NCI-H460 (cell line): ENCODE results near the gene ATP6V1B1. TPM values are rescaled to one million over a fixed set of nuclear protein-coding genes. Genes with fewer than 3 reads are reported as not detected.

Source experiments
- DNase-seq: peaks from one replicate; pipeline ENCODE4 v3.0.0-alpha.2; 2016; ENCODE audit warnings: low read depth; ENCODE audit errors: extremely low read depth
- total RNA-seq: library from RNA; depleted of rRNA; stranded (reverse); fragments of >200 nt; shearing (Covaris generic); gene quantifications from 2 replicates; pipeline ENCODE4 v1.2.3, GENCODE V29; 2014

Gene ATP6V1B1
- total RNA-seq, 1 experiment from 2014 or later: 2.3 TPM

GRCh38 chr2:70923378-70924015, 12.2 kb upstream of the ATP6V1B1 start:
- no peak for DNase-seq

DNA sequence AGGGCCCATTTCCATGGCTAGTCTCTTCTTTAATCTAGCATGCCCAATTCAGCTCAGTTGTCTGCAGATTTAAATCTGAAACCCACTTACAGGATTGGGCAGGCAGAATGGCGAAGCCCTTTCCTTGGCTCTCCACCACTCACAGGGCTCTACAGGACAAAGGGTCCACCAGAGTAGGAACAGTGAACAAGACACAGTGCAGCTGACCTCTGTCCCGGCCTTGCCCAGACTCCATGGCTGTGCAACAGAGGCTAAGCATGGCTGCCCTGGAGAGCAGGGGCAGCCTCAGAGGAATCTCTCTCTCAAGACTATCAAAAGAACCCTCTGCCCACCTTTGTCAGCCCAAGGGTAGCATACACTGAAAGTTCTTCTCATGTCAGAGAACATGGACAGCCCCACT, 9.7 kb upstream of the ATP6V1B1 start:
- no peak for DNase-seq

- no peak for DNase-seq
Observed at GRCh38 chr2:70927138-70927537, 8.6 kb upstream of the ATP6V1B1 start.

DNA sequence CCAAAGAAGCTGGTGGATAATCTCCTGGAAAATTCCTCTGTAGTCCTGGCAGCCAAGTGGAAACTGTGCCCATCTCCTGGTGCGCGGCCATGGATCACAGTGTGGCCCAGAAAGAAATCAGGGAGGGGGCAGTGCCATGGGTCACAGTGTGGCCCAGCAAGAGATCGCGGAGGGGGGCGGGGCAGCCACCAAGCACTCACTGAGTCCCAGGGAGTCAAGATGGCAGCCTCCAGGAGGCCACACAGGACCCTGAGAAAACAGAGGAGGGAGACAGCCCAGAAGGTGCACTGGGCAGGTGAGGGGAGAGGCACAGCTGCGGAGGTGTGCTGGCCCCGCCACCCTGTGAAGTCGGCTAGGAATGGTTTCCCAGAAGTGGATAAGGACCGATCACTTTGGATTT, 8.1 kb upstream of the ATP6V1B1 start:
- no peak for DNase-seq

- no peak for DNase-seq
Observed at GRCh38 chr2:70928366-70928765, 7.3 kb upstream of the ATP6V1B1 start.

DNA sequence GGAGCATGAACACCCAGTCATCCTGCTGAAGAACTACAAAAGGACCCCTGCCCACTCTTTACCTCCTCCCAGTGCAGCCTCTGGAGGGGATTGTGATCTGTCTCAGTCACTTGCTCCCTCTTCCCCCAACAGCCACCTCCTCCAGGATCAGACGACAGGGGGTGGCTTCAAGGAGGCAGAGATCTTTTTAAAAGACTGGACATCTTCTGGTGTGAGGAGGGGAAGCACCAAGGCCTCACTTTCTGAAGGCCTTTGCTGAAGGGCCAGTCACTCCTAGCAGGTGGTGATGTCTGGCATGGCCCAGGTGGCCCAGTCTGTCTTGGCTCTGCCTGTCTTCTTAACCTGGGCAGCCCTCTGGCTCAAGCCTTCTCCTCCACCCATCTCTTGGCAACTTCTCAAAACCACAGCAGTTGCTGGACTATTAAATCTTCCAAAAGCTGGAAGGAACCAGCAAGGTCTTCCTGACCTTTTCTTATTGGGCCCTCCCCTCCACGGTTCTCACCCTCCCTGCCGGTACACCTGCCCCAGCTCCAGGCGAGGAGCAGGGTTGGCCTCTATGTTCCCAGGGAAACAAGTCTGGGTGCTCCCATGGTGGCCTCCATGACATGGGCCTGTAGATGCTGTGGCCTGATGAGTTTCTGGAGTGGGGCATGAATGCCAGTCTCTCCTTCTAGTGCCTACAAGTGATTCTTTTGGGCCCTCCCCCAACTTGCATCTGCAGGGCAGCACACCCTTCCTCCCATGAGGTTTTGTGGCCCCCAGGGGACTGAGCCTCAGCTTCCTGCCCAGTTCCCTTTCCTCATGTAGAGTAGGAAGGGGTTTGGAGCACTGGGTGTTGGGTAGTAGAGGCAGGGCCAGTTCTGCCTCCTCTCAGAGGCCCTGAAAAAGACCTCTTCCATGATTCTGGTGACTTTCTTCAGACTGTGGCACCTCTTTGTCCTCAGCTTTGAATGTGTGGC, 5.0 kb upstream of the ATP6V1B1 start:
- DNase-seq: no peak

- no peak for DNase-seq
Observed at GRCh38 chr2:70931376-70932000, 4.2 kb upstream of the ATP6V1B1 start.

GRCh38 chr2:70932631-70933230, 3.0 kb upstream of the ATP6V1B1 start:
- no peak for DNase-seq

DNA sequence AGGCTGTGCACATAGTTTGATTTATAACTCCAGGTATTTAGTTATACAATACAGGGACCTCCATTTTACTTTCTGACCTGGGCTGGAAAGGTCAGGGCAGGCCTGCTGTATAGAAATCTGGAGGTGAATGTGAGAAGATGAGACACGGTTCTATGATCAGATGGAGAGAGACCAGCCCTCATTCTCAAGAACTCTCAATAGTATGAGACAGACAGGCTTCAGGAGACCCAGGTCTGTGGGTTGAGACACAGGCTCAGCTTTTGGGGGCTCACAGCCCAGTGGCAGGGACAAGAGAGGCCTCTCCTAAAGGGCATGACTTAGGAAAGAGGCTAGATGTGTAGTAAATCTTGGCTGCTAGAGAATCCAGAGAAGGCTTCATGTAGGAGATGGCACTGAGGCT, 719 bp upstream of the ATP6V1B1 start:
- no peak for DNase-seq

- DNase-seq: no peak
Observed at GRCh38 chr2:70936165-70936978, 672 bp downstream of the ATP6V1B1 start.

GRCh38 chr2:70936979-70937811, 1.5 kb downstream of the ATP6V1B1 start:
- DNase-seq: no peak

DNA sequence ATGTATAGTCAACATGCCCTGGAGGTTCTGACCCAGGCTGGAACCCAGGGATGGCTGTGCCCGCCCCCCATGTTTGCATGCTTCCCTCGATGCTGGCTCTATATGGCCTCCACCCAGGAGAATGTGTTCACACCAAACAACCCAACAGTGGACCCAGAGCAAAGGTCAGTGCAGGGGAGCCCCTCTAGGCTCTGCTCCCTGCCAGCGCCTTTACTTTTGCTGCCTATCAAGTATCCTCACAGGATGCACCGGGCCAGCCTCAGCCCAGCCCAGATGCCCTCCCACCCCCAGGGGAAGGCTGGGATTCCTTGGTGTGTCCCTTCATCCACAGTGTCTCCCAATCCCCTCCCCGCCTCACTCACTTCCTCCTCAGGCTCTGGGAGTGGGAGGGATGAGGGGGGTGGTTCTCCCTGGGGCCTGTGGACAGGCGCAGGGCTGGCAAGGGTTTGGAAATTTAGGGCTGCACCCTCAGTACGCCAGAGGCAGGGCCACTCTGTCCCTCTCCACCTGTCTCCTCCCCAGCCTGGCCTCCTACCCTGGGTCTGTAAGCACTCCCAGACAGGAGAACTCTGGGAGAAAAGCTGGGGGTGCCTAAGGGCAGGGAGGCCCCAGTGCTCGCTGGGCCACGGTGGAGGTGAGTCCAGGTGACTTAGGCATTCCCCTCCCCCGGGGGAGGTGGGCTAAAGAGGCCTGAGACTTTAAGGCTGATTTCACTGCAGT, 2.3 kb downstream of the ATP6V1B1 start:
- DNase-seq: no peak

DNA sequence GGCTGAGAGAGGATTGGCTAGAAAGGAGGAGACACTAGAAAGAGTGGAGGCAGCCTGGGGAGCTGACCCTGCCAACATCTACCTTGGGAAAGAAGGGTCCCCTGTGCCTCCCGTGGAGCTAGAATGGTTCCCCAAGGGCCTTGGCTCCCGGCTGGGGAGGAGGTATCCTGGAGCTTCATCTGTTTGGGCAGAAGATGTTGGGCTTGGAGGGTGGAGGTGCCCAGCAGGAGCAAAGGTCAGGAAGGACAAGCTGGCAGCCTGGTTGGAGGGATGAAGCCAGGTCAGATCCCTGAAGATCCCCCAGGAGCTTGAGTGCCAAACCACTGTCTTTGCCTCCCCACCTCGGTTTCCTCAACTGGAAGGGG, 2.9 kb downstream of the ATP6V1B1 start:
- no peak for DNase-seq

GRCh38 chr2:70939001-70939838, 3.5 kb downstream of the ATP6V1B1 start:
- DNase-seq: no peak

GRCh38 chr2:70939839-70940580, 4.3 kb downstream of the ATP6V1B1 start:
- no peak for DNase-seq

- no peak for DNase-seq
Observed at GRCh38 chr2:70941186-70941585, 5.5 kb downstream of the ATP6V1B1 start.

GRCh38 chr2:70941701-70942100, 6.0 kb downstream of the ATP6V1B1 start:
- no peak for DNase-seq
